Measurements from ENCODE around the gene RIMKLA. TPM values are rescaled to one million over a fixed set of nuclear protein-coding genes. Genes with fewer than 3 reads are reported as not detected.

The RIMKLA gene
- polyA plus RNA-seq (2013, experiment 1 of 4), result 0.63 TPM
- polyA plus RNA-seq (2013, experiment 2 of 4), result 0.64 TPM
- polyA plus RNA-seq (2013, experiment 3 of 4), result 0.91 TPM
- 0.85 TPM for polyA plus RNA-seq (2013, experiment 4 of 4)

GRCh38 chr1:42380586-42381279, at the start of gene RIMKLA:
TSS of gene RIMKLA (plus strand) at chr1:42380792. CDS start at chr1:42380935, 143 bp downstream.
- Histone ChIP-seq H3K27ac (ENCODE audit: insufficient read depth, low read depth, low read length, poor library complexity, severe bottlenecking) (no peak within 1 kb of the TSS), H3K36me3 (ENCODE audit: control insufficient read depth, insufficient read depth, low read length) (no peaks in the 10 kb centered on the region), H3K27me3 (ENCODE audit: control insufficient read depth, insufficient read depth, low read length, poor library complexity, severe bottlenecking) (peaks cover 39% of the 10 kb centered on the region), H3K4me3 (ENCODE audit: insufficient read depth, low read depth, low read length) (peak within 1 kb of the TSS; percentile 52), H3K9me3 (ENCODE audit: control insufficient read depth, low read length) (no peaks in the 10 kb centered on the region), H3K4me1 (ENCODE audit: control insufficient read depth, insufficient read depth, low read length) (peaks cover 4% of the 10 kb centered on the region)
- 0% methylated on average over 101 of the region's 101 CpGs for WGBS, 2 experiments

- no peaks in the 10 kb centered on the region for H3K36me3 ChIP-seq (ENCODE audit: control insufficient read depth, insufficient read depth, low read length)
- H3K4me1 ChIP-seq (ENCODE audit: control insufficient read depth, insufficient read depth, low read length), result peaks cover 5% of the 10 kb centered on the region
- H3K27me3 ChIP-seq (ENCODE audit: control insufficient read depth, insufficient read depth, low read length, poor library complexity, severe bottlenecking), result no peaks in the 10 kb centered on the region
- H3K27ac ChIP-seq (ENCODE audit: insufficient read depth, low read depth, low read length, poor library complexity, severe bottlenecking), result no peak overlapping the region
- no peaks in the 10 kb centered on the region for H3K9me3 ChIP-seq (ENCODE audit: control insufficient read depth, low read length)
- no peak overlapping the region for H3K4me3 ChIP-seq (ENCODE audit: insufficient read depth, low read depth, low read length)
- 92% methylated on average over 5 of the region's 6 CpGs for whole genome bisulfite sequencing, 2 experiments
Observed at GRCh38 chr1:42332877-42333276, 47.7 kb upstream of the RIMKLA start.

- Histone ChIP-seq H3K4me1 (ENCODE audit: control insufficient read depth, insufficient read depth, low read length) (peaks cover 5% of the 10 kb centered on the region), H3K36me3 (ENCODE audit: control insufficient read depth, insufficient read depth, low read length) (no peaks in the 10 kb centered on the region), H3K9me3 (ENCODE audit: control insufficient read depth, low read length) (no peaks in the 10 kb centered on the region), H3K4me3 (ENCODE audit: insufficient read depth, low read depth, low read length) (peak overlapping the region; percentile 84), H3K27ac (ENCODE audit: insufficient read depth, low read depth, low read length, poor library complexity, severe bottlenecking) (no peak overlapping the region), H3K27me3 (ENCODE audit: control insufficient read depth, insufficient read depth, low read length, poor library complexity, severe bottlenecking) (no peaks in the 10 kb centered on the region)
- 3 to 6% methylated on average over 4 to 6 of the region's 6 CpGs for WGBS, 2 experiments
Observed at GRCh38 chr1:42333662-42334239, 46.8 kb upstream of the RIMKLA start.

- H3K27me3 ChIP-seq (ENCODE audit: control insufficient read depth, insufficient read depth, low read length, poor library complexity, severe bottlenecking), result no peaks in the 10 kb centered on the region
- peaks cover 5% of the 10 kb centered on the region for H3K4me1 ChIP-seq (ENCODE audit: control insufficient read depth, insufficient read depth, low read length)
- H3K9me3 ChIP-seq (ENCODE audit: control insufficient read depth, low read length), result no peaks in the 10 kb centered on the region
- 0% methylated on average over 58 of the region's 58 CpGs for WGBS, 2 experiments
- H3K36me3 ChIP-seq (ENCODE audit: control insufficient read depth, insufficient read depth, low read length), result no peaks in the 10 kb centered on the region
- peak overlapping the region; percentile 87 for H3K27ac ChIP-seq (ENCODE audit: insufficient read depth, low read depth, low read length, poor library complexity, severe bottlenecking)
- H3K4me3 ChIP-seq (ENCODE audit: insufficient read depth, low read depth, low read length), result peak overlapping the region; percentile 84
Observed at GRCh38 chr1:42334240-42335049, 46.1 kb upstream of the RIMKLA start.

GRCh38 chr1:42335050-42335808, 45.4 kb upstream of the RIMKLA start, which contains the start of gene FOXJ3:
TSS of gene FOXJ3 (minus strand) at chr1:42335235. CDS start at chr1:42311093, 24,142 bp downstream.
- Histone ChIP-seq H3K27me3 (ENCODE audit: control insufficient read depth, insufficient read depth, low read length, poor library complexity, severe bottlenecking) (no peaks in the 10 kb centered on the region), H3K4me3 (ENCODE audit: insufficient read depth, low read depth, low read length) (peak within 1 kb of the TSS; percentile 84), H3K4me1 (ENCODE audit: control insufficient read depth, insufficient read depth, low read length) (peaks cover 5% of the 10 kb centered on the region), H3K36me3 (ENCODE audit: control insufficient read depth, insufficient read depth, low read length) (no peaks in the 10 kb centered on the region), H3K27ac (ENCODE audit: insufficient read depth, low read depth, low read length, poor library complexity, severe bottlenecking) (peak within 1 kb of the TSS; percentile 87), H3K9me3 (ENCODE audit: control insufficient read depth, low read length) (no peaks in the 10 kb centered on the region)
- WGBS, 2 experiments, result 0% methylated on average over 79 of the region's 79 CpGs

- no peaks in the 10 kb centered on the region for H3K36me3 ChIP-seq (ENCODE audit: control insufficient read depth, insufficient read depth, low read length)
- H3K9me3 ChIP-seq (ENCODE audit: control insufficient read depth, low read length), result no peaks in the 10 kb centered on the region
- peak overlapping the region; percentile 84 for H3K4me3 ChIP-seq (ENCODE audit: insufficient read depth, low read depth, low read length)
- H3K27ac ChIP-seq (ENCODE audit: insufficient read depth, low read depth, low read length, poor library complexity, severe bottlenecking), result peak overlapping the region; percentile 38
- H3K27me3 ChIP-seq (ENCODE audit: control insufficient read depth, insufficient read depth, low read length, poor library complexity, severe bottlenecking), result no peaks in the 10 kb centered on the region
- 28 to 34% methylated on average over 8 to 9 of the region's 9 CpGs for WGBS, 2 experiments
- H3K4me1 ChIP-seq (ENCODE audit: control insufficient read depth, insufficient read depth, low read length), result peaks cover 12% of the 10 kb centered on the region
Observed at GRCh38 chr1:42335809-42336518, 44.6 kb upstream of the RIMKLA start.

- Histone ChIP-seq H3K27me3 (ENCODE audit: control insufficient read depth, insufficient read depth, low read length, poor library complexity, severe bottlenecking) (no peaks in the 10 kb centered on the region), H3K4me1 (ENCODE audit: control insufficient read depth, insufficient read depth, low read length) (peaks cover 15% of the 10 kb centered on the region), H3K9me3 (ENCODE audit: control insufficient read depth, low read length) (no peaks in the 10 kb centered on the region), H3K27ac (ENCODE audit: insufficient read depth, low read depth, low read length, poor library complexity, severe bottlenecking) (no peak overlapping the region), H3K4me3 (ENCODE audit: insufficient read depth, low read depth, low read length) (no peak overlapping the region), H3K36me3 (ENCODE audit: control insufficient read depth, insufficient read depth, low read length) (no peaks in the 10 kb centered on the region)
- WGBS, 2 experiments, result 66 to 78% methylated on average over 6 of the region's 6 CpGs
Observed at GRCh38 chr1:42336978-42337377, 43.6 kb upstream of the RIMKLA start.

- Histone ChIP-seq H3K9me3 (ENCODE audit: control insufficient read depth, low read length) (no peaks in the 10 kb centered on the region), H3K36me3 (ENCODE audit: control insufficient read depth, insufficient read depth, low read length) (no peaks in the 10 kb centered on the region), H3K4me3 (ENCODE audit: insufficient read depth, low read depth, low read length) (no peak overlapping the region), H3K4me1 (ENCODE audit: control insufficient read depth, insufficient read depth, low read length) (peaks cover 15% of the 10 kb centered on the region), H3K27me3 (ENCODE audit: control insufficient read depth, insufficient read depth, low read length, poor library complexity, severe bottlenecking) (peaks cover 3% of the 10 kb centered on the region), H3K27ac (ENCODE audit: insufficient read depth, low read depth, low read length, poor library complexity, severe bottlenecking) (no peak overlapping the region)
- 63 to 67% methylated on average over 2 of the region's 2 CpGs for WGBS, 2 experiments
Observed at GRCh38 chr1:42340093-42340492, 40.5 kb upstream of the RIMKLA start.

GRCh38 chr1:42340901-42341300, 39.7 kb upstream of the RIMKLA start:
- 79 to 88% methylated on average over 1 of the region's 1 CpG for WGBS, 2 experiments
- Histone ChIP-seq H3K27ac (ENCODE audit: insufficient read depth, low read depth, low read length, poor library complexity, severe bottlenecking) (no peak overlapping the region), H3K9me3 (ENCODE audit: control insufficient read depth, low read length) (no peaks in the 10 kb centered on the region), H3K4me3 (ENCODE audit: insufficient read depth, low read depth, low read length) (no peak overlapping the region), H3K36me3 (ENCODE audit: control insufficient read depth, insufficient read depth, low read length) (no peaks in the 10 kb centered on the region), H3K27me3 (ENCODE audit: control insufficient read depth, insufficient read depth, low read length, poor library complexity, severe bottlenecking) (peaks cover 3% of the 10 kb centered on the region), H3K4me1 (ENCODE audit: control insufficient read depth, insufficient read depth, low read length) (peaks cover 15% of the 10 kb centered on the region)
